ENCODE measurements around the gene EML4.
A peak's percentile ranks its signal among the peaks of the same experiment; 100 is the strongest.

Gene EML4

DNA sequence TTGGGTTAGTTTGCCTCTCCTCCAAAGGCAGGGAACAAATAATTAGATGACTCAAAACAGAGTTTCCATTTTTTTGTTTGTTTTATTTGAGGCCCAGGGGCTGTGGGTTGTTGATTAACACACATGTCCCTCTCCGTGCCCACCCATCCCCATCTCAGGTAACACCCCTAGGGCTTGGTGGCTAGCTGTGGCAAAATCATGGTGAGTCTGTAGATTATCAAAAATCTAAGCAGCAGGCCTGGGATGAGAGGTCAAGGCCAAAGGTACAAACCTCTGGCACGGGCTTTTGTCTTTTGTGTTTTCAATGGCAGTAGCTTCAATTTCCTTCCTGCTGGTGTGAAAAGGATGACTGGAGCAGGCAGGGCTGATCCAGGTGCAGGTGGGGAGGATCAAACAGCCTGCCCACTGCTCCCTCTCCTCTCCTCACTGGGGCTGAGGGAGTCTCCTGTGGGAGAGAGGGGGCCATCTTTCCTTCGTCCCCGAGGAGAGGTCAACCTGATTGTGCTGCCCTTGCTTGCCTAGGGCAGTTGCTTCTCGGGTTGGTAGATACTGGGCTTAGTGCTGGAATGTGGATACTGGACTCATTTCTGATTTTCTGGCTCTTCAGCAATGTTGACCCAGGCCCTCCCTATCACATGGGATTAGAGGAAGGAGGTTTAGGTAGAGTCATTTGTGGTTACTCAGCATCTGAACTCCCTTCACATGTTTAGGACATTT, 31.9 kb upstream of the EML4 start:
- DNase-seq = no peak

DNA sequence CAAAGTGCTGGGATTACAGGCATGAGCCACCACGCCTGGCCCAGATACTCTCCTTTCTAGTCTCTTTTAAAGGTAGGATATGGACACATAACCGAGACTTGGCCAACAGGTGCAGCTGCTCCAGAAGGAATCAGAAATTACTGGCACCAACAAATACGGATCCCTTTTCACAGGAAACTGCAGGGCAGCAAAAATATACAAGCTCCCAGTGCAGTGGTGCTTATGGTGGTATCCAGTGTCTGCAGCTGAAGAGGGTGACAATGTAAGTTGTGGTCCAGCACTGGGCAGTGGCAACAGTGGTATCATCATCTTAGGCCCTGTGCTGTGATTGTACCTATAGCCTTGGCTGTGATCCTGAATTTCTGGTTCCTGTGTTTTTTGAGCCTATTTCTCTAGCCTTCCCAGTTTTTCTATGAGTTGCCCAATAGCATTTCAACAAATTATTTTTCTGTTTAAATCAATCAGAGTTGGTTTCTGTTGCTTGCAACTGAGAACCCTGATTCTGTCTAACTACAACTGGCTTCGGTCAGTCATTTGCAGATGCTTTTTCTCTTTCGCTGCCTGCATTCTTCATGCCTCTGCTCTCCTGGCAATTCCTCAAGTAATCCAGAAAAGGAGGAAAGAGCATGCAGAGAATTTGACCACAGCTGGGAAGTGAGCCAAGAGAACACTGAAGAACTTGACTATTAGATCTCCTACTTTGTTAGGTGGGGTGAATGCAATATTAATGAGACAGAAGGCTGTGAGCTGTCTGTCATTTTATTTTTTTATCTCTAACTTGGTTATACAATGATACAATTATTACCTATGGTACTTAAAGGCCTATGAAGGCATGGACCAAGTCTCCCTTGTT, 30.8 kb upstream of the EML4 start:
- DNase-seq = no peak

DNA sequence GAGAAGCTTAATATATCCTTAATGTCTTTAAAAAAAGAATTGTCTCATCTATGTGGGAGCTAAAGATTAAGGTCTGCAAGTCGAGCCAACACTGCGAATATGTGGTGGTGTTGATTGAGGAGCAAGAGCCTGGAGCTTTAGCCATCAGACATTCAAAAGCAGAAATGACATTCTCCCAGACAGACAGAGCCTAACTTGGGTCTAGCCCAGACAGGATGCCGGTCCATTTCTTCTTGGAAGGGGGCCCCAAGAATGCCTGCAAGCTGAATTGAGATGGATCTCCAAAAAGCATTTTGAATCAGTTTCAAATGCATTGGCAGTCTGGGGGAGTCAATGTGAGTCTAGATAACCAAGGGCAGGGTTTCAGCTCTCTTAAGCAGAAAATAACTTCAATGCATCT, 30.1 kb upstream of the EML4 start:
- DNase-seq = no peak

DNA sequence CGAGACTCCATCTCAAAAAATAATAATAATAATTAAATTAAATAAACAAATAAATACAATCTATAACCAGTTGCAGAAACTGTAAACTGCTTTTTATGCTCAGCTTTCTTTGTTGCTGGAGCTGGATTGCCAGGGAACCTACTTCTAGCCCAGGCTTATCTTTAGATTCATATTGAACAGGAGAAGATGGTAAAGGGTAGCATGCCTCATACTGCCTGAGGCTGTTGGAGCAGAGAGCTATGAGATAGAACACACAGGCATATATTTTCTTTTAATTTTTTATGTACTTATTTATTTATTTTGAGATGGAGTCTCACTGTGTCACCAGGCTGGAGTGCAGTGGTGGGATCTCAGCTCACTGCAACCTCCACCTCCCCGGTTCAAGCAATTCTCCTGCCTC, 28.7 kb upstream of the EML4 start:
- no peak for DNase-seq

DNA sequence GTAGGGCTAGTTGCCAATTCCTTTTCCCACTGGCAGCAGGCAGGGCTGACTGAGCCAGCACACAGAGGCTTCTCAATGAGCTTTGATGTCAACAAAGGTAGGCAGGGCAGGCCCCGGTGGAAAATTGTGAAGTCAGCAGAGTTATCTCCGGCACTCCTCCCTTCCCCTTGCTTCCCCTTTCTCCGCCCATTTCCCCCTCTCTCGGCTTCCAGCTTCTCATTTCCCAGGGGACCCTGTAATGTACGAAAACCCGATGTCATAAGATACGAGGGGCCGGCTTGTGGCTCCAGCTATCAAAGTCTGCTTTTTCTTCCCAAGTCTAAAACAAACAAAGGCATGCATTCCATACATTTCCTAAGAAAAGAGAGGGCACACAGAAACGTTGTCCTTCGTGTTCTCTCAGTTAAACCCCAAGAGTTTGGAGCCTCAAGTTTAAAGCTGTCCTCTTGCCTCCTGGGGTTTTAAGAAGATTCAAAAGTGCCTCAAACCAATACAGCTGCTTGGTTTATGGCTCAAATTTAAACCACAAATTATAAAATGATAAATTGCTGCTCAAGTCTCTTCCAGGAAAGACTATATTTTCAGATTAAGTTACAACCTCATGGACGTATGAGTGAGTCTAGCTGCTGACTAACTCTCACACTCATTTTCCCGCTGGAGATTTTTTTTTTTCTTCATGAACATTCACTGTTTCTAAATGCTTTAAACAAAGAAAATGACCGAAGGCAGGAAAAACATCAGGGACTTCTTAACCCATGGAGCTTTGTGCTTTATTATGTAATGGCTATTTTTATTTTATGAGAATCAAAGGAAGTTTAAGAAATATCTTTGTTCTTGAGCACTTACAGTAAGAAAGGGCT, 27.2 kb upstream of the EML4 start:
- peak; percentile 48 for DNase-seq

DNA sequence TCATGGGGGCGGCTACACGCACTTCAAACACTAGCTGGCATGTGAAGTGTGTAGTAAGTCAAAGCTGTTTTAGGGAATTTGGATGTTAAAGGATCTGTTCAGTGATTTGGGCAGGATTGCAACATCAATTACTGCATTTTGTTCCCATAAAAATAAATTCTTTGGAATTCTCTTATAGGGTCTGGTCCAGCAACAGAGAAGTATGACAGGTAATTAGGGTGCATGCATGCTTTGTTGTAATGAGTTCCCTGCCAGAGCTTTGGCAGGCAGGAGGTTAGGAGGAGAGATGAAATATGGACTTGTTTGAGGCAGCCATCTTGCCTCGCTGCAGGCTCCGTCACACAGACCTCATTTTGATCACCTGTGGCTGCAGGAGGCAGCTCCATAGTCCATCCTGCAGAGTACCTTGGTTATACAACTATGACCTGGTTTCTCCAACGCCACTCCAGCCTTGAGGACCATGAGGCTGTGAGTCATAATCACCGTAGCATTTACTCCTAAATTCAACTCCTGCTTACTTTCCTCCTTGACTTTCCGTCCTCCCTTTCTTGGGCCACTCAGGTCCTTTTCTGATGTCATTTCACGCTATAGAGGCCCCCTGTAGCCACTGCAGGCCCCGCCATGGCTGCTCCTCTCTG, 26.5 kb upstream of the EML4 start:
- DNase-seq = no peak

DNA sequence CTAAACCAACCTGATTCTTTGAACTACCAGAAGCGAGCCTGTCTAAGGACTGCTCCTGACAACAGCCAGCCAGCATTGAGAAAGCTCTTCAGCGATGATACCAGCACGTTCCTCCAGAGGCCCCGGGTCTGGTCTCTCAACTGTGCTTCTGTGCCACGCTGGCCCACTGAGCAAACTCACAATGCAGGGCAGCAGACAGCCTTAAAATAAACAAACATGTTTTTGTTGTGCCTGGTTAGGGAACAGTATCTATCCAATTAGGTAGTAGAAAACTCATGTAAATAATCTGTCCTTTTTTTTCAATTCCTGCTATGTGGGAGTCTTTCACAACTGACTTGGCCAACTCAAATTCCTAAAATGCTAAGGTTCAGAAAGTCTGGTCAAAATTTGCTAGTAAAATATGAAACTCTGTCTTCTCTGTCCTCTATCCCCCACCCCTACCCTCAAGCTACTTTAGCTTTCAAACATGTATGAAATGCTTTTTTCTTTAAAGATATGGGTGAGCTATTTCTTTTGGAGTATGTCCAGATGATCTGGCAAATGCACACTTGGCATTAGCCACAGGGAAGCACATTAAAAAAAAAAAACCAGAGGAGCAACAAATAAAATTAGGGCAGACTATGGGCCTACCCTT, 21.4 kb upstream of the EML4 start:
- DNase-seq = no peak

DNA sequence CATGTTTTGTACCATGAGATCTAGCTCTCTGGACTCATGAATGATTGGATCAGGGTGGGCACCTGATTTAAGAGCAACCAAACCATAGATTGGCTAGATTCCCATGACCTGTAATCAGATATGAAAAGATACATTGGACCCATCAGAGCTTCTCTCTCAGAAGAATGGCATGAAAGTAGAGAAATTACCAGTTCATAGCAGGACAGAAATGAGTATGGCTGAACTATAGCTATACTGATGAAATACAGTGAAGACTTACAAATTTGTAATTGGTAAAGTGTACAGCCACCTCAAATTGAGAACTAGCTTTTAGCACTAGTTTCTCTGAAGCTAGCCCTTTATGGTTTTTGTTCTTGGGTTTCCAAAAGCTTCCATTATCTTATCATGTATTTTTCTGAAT, 19.0 kb upstream of the EML4 start:
- DNase-seq = no peak

DNA sequence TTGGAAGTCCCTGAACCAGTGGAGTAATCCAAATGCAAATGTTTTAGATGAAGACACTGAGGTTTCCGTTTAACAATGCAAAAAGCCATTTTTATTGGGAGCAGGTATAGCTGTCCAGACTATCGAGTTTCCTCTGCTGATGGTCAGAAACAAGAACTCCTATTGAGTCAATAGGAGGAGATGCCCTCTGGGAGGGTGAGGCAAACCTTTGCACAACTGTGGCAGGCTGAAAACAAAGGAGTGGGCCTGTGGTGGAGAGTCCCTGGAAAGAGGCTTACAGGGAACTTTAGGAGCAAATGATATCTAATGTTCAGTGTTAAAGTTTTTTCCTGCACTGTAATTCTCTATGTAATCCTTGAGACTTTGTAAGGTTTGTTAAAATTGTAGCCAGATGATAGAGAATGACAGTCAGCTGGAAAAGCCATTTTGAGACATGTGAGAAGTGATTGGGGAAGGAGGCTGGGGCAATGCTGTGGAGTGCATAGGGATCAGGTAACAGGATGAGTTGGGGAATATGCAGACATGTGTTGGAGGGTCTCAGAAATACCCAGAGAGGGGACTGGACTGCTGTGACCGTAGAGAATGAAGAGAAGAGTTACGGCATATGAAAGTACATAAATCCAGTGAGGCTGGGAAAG, 15.1 kb upstream of the EML4 start:
- no peak for DNase-seq

DNA sequence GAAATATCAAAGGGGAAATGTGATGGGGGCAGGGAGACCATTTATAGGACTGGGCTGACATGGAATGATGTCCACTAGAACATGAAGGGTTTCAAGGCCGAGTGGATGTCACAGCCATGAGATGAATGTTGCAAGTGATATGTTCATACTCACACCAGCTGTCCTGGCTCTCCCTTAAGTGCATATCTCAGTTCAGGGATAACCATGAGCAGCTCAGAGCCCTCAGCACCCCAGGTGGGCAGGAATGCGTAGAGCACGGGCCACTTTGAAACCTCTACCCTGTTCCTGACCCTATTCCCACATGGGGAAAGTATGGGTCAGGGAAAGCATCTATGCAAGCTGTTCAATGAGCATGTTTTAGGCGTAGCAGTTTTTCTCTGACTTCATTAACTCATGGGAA, 12.4 kb upstream of the EML4 start:
- DNase-seq = no peak

DNA sequence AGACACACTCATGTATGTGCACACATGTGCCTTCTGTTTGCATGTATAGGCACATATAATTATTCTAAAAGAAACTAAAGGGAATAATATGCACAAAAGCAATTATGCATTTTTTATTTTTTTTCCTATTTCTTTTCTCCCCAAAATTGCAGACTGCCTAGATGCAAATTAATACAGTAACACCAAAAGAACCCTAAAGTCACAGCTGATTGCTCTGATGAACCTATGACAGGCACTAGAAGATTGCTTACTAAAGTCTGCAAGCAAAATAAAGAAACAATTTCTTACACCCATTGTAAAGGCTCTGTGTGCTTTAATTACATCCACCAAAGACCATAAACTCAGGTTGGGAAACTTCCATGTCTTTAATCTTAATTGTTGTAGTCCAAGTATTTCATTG, 7.7 kb upstream of the EML4 start:
- DNase-seq = no peak

DNA sequence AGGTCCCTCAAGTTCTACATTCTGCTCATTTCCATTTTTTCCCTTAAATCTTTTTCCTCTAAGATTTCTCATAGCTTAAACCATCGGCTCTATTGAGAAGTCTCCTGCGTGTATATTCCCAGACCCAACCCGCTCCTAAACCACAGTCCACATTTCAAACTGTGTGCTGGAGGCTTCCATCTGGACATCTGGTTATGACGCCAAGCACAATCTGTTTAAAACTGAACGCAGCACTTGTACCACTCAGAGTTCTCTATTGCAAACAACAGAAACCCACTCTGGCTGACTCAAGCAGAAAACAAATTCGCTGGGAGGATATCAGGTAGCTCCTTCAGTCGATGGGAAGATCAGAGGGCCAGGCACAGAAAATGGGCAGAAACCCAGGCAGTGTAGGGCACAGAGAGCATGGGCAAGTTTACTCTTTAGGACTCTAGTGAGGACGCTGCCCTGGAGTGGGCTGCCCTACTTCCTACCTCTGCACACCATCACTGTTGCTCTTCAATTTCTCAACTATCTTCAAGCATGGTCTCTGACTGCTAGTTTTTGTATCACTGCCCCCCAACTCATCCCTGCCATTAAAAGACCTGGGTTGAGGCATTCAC, 5.6 kb upstream of the EML4 start:
- DNase-seq = no peak

DNA sequence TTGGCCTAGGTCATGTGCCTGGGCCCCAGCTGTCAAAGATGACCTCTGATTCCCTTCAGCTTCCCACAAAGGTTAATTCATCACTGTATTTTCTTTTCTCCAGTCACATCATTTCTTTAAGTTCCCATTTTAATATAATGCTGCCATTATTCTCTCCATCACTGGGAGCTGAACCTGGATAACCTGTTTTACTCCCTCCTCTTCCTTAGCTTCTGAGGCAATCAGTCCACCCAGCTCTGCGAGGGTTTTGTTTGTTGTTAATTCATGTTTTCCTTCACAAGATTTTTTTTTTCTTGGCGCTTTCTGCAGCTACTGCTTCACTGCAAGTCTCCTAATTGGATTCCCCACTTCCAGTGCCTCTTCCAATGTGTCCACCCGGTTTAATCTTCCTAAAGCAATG, 5.1 kb upstream of the EML4 start:
- no peak for DNase-seq

DNA sequence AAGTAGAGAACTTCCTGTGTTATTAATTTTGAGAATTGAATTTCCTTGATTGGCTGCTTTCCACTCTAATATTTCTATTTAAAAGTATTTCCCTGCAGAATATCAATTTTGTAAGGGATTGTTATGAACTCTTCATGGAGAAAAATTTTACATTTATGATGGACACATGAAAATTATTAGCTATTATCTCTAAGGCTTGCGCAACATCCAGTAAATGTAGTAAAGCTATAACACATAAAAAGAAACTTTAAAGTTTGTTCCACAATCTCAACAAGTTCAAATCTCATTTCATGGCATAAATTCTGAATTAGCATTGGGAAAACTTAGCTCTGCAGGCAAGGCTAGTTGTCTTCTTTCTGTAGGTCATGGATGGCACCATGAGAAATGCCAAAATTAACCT, 4.2 kb upstream of the EML4 start:
- DNase-seq = no peak

DNA sequence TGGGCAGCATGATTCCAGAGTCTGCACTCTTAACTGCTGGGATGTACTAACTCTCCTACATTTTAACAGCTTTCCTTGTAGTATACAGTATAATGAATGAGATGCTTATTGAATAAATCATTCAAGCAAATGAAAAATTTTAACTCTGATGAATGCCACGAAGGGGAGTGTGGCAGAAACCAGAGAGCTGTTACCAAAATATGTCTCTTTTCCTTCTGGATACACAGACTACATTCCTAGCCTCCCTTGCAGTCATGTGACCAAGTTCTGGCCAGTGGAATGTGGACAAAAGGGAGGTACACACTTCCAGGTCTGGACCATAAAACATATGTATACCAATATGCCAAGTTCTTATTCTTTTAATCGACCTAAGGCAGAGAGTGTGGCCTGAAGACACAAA, 1.7 kb upstream of the EML4 start:
- DNase-seq = no peak

DNA sequence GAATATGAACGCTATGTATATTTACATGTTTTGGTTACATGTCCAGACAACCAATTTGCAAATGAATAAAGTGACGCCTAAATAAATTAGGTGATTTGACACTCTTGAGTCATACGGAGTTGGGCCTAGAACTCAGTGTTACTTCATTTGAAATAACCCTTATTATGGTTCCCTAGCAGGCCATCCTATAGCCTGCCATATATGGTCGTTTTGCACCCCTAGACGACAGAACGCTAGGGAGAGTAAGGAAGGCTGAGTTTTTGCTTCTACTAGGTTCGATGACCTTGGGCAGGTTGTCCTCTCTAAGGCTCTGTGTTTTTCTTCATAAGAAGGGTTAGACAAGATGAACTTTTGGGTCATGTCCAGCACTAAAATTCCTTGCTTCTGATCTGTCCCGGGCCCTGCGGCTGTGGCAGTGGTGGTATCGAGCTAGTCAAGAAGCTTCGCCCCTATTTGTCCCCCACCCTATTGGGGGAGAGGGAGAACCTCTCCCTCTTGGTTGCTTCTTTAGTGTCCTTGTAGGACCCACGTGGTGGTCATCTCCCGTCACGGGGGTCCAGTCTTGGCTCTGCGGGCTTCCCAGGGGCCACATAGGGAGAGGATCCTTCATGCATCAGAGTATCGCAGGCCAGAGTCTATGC, 574 bp upstream of the EML4 start:
- no peak for DNase-seq

DNA sequence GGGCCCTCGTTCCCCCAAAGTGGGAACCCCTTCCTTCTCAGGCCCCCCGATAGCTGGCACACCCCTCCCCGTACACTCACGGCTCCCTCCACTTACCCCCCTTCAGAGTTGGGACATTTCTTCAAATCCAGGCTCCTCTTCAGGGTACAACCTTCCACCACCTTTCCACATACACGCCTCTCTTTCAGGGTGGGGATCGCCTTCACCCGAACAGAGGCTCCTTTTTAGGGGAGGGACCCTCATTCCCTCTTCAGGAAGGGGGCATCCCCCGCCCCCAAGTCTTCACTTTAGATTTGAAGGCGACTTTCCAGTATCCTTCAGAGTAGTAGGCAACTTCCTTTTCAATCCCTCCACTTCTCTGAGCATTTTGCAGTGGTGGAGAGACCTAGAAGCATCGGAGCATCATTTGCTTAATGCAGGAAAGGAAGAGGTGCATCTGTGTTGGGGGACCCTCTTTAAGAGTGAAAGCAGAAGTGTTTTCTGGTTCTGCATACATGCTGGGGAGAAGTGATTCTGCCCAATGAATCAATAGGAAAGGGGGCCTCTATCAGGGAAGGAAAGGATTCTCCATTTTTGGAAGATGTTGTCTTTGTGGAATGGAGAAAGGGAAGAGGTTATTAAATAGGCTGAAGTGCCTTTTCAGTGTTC, 845 bp downstream of the EML4 start:
- peak; percentile 29 for DNase-seq

DNA sequence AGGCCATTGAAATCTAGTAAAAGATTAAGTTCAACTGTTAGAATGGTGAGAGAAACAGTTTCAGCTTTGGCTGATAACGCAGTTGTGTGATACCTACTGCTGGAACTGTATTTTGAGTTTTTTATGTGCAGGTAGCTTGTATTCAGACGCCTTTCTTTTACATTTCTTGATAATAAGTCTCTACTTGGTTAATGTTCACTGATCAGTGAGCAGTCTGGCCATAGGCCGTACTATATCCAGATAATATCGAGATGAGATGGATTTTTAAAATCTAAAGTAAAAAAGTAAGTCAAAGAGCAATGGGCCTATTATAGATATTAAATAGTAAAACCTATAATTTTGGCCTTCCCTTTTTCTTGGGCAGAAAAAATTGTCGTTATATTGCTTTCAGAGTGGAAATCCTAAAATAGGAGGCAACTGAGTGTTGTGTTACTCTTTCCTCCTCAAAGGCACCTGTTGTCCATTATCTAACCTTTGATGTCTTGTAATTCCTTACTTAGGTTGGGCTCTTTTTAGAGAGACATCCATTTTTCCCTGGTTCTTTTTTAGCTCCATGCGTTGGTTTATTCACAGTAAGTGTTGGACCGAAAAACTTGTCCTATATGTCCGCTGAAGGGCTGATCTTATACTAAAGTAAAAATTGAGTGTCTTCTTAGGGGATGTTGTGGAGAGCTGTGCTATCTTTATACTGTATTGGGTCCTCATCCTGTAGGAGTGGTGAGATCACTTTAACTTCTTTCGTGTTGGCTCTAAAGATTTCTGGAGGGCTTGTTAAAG, 1.7 kb downstream of the EML4 start:
- DNase-seq = no peak

DNA sequence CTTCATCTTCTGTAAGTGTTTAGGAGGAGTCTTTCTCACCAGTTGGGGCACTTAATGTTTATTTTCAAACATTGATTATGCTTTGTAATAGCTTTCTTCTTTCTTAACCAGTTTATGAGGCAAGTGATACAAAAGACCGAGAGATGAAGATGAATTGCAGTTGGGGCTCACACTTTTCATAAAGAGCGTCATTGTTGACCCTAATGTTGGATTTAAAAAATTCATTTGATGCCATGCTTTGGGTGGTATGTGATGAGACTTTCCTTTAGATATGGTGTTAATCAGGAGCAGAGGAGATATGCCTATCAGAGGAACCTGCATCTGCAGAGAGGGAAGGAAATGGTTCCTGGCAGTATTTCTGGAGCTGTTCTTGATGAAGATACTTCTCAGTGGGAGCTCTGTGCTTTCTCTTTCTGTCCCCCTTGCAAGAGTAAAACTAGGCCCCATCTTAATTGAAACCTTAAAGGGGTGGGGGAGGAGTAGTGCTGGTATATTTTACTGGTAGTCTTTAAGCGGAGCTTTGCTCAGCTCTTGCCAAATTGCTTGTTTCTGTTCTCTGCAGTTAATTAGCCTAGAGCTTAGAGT, 2.3 kb downstream of the EML4 start:
- DNase-seq = no peak
